GM19452 (cell line): ENCODE measurements around the gene CABP1.

Experiments
- ATAC-seq: cut with Tn5 transposase; IDR thresholded peaks from one replicate; pipeline ENCODE4 v1.9.1; 2021; ENCODE audit not compliant: unreplicated experiment

Gene CABP1

GRCh38 chr12:120630104-120630892 is 10.1 kb upstream of the CABP1 start:
- ATAC-seq = no peak

DNA sequence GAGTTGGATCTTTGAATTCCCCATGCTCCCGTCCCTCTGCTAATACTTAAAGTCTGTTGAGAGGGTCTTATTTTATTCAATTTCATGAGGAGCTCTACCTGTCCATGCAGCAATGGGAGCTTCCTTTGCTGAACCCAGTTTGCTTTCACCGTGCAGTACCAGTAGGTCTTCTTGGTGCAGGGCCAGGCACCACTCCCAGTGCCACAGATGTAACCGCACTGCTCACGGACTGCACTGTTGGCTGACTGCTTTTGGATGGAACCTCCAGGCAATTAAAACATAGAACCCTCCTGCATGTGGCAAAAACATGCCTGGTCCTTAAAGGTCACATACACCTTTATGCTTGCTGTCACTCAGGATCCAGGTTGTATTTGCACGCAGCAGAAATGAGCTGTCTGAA is 9.3 kb upstream of the CABP1 start:
- ATAC-seq = no peak

GRCh38 chr12:120640861-120641833 is 721 bp downstream of the CABP1 start:
- ATAC-seq = peak; percentile 57

GRCh38 chr12:120642121-120642520 is 1.7 kb downstream of the CABP1 start:
- ATAC-seq = no peak

- ATAC-seq = no peak
Observed at GRCh38 chr12:120642826-120643225, 2.4 kb downstream of the CABP1 start.

DNA sequence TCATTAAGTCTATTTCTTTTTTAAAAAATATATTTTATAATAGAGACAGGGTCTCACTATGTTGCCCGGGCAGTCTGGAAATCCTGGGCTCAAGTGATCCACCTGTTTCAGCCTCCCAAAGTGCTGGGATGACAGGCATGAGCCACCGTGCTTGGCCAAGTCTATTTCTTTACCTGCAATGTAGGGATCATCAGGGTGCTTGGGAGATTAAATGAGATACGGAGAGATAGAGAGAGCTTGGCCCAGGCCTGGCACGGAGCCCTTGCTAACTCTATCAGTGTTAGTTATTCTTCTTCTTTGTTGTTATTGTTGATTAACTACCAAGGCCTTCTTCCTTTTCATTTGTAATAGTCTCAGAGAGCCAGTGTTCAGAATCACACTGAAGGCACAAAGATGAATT is 3.1 kb downstream of the CABP1 start:
- ATAC-seq = no peak

DNA sequence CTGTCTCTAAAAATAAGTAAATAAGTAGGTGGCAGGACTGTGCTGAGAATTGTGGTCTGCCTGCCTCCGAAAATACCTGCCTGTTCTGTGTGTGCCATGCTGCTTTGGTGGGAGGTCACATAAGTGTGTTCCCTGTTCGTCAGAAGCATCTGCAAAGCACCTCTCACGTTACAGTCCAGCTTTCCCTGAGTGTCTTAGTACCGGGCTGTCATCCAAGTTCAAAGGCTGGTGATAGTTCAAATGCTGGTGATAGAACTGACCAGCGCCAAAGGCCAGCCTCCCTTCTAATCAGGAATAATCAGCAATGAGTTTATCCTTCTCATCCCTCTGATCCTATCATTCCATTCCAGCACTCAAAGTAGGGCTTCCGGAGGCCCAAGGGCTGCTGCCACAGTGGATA is 5.6 kb downstream of the CABP1 start:
- ATAC-seq = no peak

DNA sequence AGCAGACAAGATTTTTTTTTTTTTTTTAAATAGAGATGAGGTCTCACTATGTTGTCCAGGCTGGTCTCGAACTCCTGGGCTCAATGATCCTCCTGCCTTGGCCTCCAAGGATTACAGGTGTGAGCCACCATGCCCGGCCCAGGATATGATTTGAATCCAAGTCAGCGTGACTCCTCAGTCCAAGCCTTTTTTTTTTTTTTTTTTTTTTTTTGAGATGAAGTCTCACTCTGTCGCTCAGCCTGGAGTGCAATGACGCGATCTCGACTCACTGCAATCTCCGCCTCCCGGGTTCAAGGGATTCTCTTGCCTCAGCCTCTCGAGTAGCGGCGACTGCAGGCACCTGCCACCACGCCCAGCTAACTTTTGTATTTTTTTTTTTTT is 6.9 kb downstream of the CABP1 start:
- ATAC-seq = no peak

DNA sequence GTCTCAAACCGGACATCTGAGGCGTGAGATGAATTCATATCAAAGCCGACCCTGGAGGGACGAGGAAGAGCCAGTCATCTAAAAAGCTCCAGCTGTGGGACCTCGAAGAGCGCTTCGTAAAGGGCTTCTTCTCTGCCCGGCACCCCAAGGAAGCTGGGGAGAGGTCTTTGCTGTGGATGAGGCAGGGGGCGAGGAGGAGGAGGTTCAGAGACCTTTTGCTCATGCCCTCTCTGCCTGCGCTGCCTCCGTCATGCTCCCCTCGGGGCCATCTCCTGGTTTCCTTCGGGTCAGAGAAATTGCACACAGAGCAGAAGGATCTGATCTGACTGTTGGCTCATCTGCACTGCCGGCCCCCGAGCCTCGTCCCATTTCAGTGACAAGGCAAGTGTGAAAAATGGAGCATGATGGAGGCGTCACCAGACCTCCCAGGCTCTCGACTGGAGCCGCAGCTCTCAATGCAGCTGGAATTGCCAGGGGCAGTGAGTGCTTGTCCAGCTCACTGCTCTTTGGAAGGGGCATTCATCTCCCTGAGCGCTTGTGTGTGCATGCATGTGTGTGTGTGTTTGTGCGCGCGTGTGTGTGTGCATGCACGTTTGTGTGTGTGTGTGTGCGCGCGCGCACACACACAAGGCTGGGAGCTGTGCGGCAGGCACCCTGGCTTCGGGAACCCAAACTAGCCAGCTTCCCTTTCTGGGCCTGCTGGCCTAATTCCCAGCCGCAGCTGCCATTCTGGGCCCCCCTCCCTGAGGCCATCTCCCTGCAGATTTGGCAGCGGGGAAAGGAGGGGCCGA is 9.2 kb downstream of the CABP1 start:
- no peak for ATAC-seq

DNA sequence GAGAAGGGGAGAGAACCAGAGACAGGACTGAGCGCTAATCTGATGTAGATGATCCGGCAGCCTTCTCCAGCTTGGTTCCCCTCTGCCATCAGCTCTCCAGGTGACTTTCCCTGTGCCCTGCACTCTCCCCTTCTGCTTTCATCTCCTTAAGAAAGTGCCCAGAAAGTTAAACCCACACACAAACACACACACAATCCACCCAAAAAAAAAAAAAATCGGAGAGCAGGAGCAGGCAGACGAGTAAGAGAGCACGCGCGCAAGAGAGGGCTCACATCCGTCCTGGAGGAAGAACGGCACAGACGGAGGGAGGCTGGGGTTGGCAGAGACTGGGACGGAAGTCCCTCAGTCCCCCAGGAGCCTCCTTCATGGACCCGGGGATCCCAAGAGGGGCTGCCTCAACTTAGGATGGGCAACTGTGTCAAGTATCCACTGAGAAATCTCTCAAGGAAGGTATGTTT is 9.8 kb downstream of the CABP1 start:
- ATAC-seq = no peak

GRCh38 chr12:120651821-120652220 is 11.4 kb downstream of the CABP1 start:
- ATAC-seq = no peak

DNA sequence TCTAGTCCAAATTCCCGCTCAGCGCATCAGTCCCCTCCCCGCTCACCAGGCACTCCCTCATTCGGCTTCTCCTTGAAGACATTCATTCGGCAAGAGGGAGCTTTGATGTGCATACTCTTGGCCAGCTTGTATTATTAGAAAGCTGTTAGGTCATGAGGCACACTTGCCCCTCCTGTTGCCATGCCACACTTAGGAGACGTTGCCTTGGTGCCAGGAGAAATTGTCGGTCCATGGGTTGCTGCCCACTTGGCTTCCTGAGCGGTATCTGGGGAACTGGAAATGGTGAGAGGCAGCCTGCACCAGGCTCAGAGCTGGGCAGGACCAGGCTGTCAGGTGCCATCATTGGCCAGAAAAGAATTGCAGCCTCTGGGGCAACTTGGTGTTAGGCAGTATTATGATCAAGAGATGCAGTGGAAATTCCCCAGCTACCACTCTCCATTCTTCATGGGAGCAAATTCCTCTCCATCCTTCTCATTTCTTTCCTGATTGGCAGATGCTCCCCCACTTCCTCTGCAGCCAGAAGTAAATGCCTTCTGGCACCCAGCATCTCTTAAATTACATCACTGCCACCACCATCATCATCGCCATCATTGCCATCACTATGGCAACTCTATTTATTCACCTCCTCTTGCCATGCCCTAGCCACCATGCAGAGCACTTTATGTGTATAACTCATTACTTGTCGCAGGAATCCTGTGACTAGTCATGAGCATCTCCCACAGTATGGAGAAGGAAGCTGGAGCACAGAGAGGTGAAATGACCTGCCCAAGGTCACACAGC is 12.4 kb downstream of the CABP1 start:
- ATAC-seq = no peak

DNA sequence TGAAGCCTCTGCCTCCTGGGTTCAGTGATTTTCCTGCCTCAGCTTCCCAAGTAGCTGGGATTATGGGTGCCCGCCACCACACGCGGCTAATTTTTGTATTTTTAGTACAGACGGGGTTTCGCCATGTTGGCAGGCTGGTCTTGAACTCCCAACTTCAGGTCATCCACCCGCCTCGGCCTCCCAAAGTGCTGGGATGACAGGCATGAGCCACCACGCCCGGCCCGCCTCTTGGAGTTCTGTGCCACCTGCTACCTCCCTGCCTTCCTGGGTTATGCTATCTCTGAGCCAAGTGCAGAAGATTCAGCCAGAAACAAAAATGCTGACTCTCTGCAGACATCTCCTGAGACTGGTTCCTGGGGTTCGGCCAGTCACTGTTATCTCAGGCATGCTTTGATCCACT is 13.2 kb downstream of the CABP1 start:
- ATAC-seq = no peak

GRCh38 chr12:120654656-120655055 is 14.2 kb downstream of the CABP1 start:
- ATAC-seq = no peak

DNA sequence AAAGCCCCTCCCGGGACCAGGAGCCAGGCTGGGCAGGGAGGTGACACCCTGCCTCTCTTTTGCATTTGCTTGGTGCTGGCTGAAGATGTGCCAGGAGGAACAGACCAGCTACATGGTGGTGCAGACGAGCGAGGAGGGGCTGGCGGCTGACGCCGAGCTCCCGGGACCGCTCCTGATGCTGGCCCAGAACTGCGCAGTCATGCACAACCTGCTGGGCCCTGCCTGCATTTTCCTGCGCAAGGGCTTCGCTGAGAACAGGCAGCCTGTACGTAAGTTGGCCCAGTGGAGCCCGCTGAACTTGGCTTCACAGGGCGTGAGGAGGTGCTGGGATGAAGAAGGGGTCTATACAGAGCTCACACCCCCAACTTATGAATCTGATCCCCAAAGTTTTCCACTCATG is 15.6 kb downstream of the CABP1 start:
- ATAC-seq = no peak

DNA sequence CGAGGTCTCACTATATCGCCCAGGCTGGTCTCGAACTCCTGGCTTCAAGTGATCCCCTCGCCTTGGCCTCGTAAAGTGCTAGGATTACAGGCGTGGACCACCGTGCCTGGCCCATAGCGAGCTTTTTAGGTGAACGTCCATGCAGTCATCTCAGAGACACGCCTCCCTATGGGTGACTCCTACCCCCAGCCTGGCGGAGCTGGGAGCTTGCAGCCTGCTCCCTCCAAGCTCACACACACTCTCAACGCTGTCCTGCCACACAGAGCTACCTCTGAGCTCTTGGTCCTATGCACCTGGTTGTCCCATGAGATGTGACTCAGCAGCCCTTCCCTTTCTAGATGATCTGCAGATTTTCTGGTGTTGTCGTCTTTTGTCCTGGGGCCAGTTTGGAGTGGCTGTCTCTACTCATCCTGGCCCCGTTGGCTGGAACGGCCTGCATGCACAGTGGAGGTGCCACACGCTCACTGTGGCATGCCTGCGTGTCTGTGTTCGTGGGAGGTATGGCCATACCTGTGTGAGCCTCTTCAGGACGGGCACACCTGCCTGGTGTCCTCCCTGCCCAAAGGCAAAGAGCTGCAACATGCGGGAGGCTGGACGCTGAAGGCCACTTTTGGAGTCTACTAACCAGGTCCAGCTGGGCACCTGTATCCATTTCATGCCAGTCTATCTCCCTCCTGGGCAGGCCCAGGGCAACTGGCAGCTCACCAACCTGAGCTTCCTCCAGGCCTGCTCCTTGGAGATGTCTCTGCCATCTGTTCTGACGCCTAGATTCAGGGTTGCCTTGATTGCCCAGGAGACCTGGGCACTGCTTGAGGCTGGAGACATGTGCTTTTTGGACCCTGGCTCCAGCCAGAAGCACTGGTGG is 18.1 kb downstream of the CABP1 start:
- no peak for ATAC-seq

GRCh38 chr12:120659151-120659525 is 18.7 kb downstream of the CABP1 start:
- ATAC-seq = no peak

DNA sequence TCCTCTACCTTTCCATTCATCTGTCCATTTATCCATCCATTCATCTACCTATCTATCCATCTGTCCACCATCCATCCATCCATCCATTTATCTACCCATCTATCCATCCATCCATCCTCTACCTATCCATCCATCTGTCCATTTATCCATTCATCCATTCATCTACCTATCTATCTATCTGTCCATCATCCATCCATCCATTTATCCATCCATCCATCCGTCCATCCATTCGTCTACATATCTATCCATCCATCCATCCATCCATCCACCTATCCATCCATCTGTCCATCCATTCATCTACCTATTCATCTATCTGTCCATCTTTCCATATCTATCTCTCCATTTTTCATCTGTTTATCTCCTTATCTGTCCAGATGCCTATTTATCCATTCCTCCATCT is 21.0 kb downstream of the CABP1 start:
- no peak for ATAC-seq

DNA sequence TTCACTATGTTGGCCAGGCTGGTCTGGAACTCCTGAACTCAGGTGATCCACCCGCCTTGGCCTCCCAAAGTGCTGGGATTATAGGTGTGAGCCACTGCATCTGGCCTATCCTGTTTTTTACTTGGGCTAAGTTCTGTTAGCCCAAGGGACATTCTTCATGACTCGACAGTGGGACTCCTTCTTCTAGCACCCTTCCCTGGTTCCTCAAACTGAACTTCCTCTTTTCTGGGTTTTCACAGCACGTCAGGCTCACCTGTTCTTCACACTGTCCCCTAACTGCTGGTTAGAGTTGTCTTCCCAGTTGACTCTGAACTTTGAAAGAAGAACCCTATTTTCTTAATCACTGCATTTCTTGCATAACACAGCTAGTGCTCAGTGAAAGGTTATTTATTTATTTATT is 22.5 kb downstream of the CABP1 start:
- ATAC-seq = peak; percentile 60

GRCh38 chr12:120663741-120664140 is 23.3 kb downstream of the CABP1 start:
- no peak for ATAC-seq
